ENCODE measurements around the gene CD99. TPM values are rescaled to one million over a fixed set of nuclear protein-coding genes. Genes with fewer than 3 reads are reported as not detected.

CD99 gene
- total RNA-seq, 1 donor, result 455 TPM

DNA sequence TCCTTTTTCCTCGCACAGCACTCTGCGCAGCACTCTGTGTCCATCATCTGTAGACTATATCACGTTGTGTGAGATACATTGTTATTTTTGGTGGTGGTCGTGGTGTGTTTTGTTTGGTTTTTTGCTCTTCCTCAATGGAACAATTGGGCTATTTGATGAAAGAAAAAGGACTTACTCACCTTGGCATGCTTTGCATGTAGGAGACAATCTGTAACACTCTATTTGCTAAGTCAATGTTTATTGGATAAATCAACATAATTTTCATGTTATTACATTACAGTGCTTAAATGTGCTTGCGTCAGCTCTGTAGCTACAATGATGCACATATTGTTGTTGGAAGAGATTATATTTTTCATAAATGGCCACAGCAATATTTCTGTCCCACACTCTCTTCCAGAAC lies 12.5 kb upstream of the CD99 start:
- Histone ChIP-seq H3K79me2 (ENCODE audit: insufficient read depth, low read length) (no peaks in the 10 kb centered on the region), H3K4me2 (ENCODE audit: insufficient read depth, low read length) (no peak overlapping the region), H3K27me3 (ENCODE audit: insufficient read depth, low read length) (peaks cover 12% of the 10 kb centered on the region), H3K4me3 (ENCODE audit: insufficient read depth, low read length) (no peak overlapping the region), H3K9me3 (ENCODE audit: low read depth, low read length) (no peaks in the 10 kb centered on the region), H4K20me1 (ENCODE audit: insufficient read depth, low read length) (no peaks in the 10 kb centered on the region), H3K36me3 (ENCODE audit: insufficient read depth, low read length) (no peaks in the 10 kb centered on the region), H2AFZ (ENCODE audit: low read length) (no peak overlapping the region), H3K27ac (ENCODE audit: low read depth, low read length) (peak overlapping the region; percentile 63), H3K4me1 (ENCODE audit: insufficient read depth, low read length) (peaks cover 31% of the 10 kb centered on the region)
- DNase-seq (ENCODE audit: insufficient read length, low spot score, missing footprints), result no peak
- TF ChIP-seq, protein P1, sequence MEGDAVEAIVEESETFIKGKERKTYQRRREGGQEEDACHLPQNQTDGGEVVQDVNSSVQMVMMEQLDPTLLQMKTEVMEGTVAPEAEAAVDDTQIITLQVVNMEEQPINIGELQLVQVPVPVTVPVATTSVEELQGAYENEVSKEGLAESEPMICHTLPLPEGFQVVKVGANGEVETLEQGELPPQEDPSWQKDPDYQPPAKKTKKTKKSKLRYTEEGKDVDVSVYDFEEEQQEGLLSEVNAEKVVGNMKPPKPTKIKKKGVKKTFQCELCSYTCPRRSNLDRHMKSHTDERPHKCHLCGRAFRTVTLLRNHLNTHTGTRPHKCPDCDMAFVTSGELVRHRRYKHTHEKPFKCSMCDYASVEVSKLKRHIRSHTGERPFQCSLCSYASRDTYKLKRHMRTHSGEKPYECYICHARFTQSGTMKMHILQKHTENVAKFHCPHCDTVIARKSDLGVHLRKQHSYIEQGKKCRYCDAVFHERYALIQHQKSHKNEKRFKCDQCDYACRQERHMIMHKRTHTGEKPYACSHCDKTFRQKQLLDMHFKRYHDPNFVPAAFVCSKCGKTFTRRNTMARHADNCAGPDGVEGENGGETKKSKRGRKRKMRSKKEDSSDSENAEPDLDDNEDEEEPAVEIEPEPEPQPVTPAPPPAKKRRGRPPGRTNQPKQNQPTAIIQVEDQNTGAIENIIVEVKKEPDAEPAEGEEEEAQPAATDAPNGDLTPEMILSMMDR (IDR thresholded peaks at IDR 0.05; ENCODE audit: extremely low read depth, low read depth, low read length), result no peak

GRCh38 chrX:2679534-2680485 lies 11.3 kb upstream of the CD99 start:
- no peak overlapping the region for H2AFZ ChIP-seq (ENCODE audit: low read length)
- DNase-seq (ENCODE audit: insufficient read length, low spot score, missing footprints), result peak; percentile 71
- TF ChIP-seq, protein P1 (IDR thresholded peaks at IDR 0.05; ENCODE audit: extremely low read depth, low read depth, low read length), result no peak

GRCh38 chrX:2680486-2681348 lies 10.4 kb upstream of the CD99 start:
- Histone ChIP-seq H3K9me3 (ENCODE audit: low read depth, low read length) (no peaks in the 10 kb centered on the region), H3K4me2 (ENCODE audit: insufficient read depth, low read length) (no peak overlapping the region), H3K36me3 (ENCODE audit: insufficient read depth, low read length) (no peaks in the 10 kb centered on the region), H3K4me3 (ENCODE audit: insufficient read depth, low read length) (no peak overlapping the region), H4K20me1 (ENCODE audit: insufficient read depth, low read length) (no peaks in the 10 kb centered on the region), H3K79me2 (ENCODE audit: insufficient read depth, low read length) (no peaks in the 10 kb centered on the region), H3K27me3 (ENCODE audit: insufficient read depth, low read length) (peaks cover 10% of the 10 kb centered on the region), H2AFZ (ENCODE audit: low read length) (no peak overlapping the region), H3K4me1 (ENCODE audit: insufficient read depth, low read length) (peaks cover 31% of the 10 kb centered on the region), H3K27ac (ENCODE audit: low read depth, low read length) (no peak overlapping the region)
- TF ChIP-seq, protein P1 (IDR thresholded peaks at IDR 0.05; ENCODE audit: extremely low read depth, low read depth, low read length), result no peak
- no peak for DNase-seq (ENCODE audit: insufficient read length, low spot score, missing footprints)

More at GRCh38 chrX:2679534-2680485, 11.3 kb upstream of the CD99 start:
- Histone ChIP-seq H3K27me3 (ENCODE audit: insufficient read depth, low read length) (peaks cover 12% of the 10 kb centered on the region), H3K4me3 (ENCODE audit: insufficient read depth, low read length) (no peak overlapping the region), H4K20me1 (ENCODE audit: insufficient read depth, low read length) (no peaks in the 10 kb centered on the region), H3K36me3 (ENCODE audit: insufficient read depth, low read length) (no peaks in the 10 kb centered on the region), H3K4me2 (ENCODE audit: insufficient read depth, low read length) (no peak overlapping the region), H3K79me2 (ENCODE audit: insufficient read depth, low read length) (no peaks in the 10 kb centered on the region), H3K4me1 (ENCODE audit: insufficient read depth, low read length) (peaks cover 31% of the 10 kb centered on the region), H3K9me3 (ENCODE audit: low read depth, low read length) (no peaks in the 10 kb centered on the region), H3K27ac (ENCODE audit: low read depth, low read length) (no peak overlapping the region)

Data from osteoblast (primary cell).